Inferior parietal cortex (tissue), 1 donor: ENCODE data around the gene HNRNPC.

Experiments used
- DNase-seq: peaks from one replicate; pipeline ENCODE4 v3.0.0-alpha.2; 2016; ENCODE audit errors: extremely low spot score

The HNRNPC gene

DNA sequence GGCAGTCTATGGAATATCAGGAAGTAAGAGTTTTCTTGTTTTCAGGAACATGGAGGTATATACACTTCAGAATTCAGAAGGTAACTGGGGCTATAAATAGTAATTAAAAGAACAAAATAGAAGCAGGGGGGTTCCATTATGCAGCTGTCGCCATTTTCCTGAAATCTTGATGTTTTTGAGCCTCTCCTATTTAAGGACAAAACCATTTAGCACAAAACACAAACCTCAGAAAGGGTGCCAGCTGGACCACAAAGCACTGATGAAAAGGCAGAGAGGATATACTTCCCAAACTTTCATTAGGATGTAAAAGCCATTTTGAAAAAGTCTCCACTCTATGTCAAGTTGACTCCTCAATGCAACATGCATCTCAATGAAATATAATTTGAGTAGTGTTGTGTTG lies 59.2 kb downstream of the HNRNPC start:
- no peak for DNase-seq

DNA sequence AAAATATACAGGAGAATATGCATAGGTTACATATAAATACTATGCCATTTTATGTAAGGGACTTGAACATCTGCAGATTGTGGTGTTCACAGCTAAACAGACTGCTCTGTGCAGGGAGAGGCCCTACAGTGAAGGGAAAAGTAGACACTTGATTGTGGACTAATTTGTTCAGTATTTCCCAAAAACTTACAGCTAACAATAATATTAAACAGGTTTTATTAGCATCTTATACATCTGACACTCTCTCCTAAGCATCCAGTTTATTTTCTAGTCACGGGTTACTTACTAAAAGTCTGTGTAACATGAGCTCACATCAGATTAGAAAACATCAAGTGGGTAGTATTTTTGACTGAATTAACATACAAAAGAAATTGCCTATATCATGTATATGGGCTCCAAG lies 60.1 kb downstream of the HNRNPC start:
- DNase-seq, result no peak

DNA sequence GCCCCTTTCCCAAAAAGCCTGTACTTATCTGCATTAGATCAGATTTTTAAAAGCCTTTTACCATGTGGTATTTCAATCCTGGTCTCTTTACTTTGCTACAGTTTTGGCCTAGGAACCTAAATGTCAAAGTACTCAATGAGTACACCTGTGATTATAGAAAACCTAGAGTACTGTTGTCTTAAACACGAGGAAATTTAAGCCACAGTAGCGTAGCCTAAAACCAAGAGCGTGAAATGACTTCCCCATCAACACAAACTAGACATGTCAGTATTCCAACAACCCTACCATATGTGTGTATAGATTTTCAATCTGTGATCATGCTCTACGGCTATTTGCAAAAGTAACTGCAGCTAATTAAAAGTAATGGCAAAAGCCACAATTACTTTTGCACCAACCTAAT lies 60.7 kb downstream of the HNRNPC start:
- DNase-seq, result no peak

DNA sequence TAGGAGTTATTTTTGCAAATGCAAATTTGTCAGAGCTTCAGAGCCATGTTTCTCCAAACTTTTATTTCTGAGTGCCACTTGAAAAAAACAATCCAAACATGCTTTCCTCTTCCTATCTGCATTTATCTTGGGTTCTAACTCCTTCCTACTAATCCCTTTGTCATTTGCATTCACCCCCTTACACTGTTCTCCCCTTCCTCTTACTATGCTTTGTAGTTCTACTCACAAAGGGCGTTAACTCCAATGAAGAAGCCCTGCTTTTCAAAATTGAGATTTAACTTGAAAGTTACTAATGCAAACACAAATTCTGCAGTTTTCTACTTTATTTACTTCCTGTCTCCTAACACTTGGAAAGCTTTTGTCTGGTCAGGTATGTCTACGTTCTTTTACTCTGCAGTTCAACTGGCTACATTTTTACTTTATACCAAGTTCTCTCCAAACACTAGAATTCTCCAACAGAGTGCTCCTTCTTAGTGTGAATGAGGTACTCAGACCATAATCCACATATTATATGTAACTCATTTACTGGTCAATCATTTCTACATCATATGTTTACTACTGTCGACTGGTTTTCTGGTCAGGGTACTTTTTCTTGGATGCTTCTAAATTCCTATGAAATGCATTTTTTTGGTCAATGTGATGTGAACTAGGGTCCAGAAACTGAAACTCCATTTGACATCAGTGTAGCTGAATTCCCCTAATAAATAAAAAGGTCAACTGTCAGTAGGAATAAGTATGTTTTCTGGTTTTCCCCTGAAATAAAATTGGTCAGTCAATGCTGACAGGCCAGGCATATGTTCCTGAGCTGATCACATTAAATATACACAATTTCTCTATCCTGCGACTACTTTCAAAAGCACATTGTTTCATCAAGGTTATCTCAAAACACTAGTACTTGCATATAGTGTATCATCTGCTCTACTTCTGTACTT lies 62.2 kb downstream of the HNRNPC start:
- no peak for DNase-seq

DNA sequence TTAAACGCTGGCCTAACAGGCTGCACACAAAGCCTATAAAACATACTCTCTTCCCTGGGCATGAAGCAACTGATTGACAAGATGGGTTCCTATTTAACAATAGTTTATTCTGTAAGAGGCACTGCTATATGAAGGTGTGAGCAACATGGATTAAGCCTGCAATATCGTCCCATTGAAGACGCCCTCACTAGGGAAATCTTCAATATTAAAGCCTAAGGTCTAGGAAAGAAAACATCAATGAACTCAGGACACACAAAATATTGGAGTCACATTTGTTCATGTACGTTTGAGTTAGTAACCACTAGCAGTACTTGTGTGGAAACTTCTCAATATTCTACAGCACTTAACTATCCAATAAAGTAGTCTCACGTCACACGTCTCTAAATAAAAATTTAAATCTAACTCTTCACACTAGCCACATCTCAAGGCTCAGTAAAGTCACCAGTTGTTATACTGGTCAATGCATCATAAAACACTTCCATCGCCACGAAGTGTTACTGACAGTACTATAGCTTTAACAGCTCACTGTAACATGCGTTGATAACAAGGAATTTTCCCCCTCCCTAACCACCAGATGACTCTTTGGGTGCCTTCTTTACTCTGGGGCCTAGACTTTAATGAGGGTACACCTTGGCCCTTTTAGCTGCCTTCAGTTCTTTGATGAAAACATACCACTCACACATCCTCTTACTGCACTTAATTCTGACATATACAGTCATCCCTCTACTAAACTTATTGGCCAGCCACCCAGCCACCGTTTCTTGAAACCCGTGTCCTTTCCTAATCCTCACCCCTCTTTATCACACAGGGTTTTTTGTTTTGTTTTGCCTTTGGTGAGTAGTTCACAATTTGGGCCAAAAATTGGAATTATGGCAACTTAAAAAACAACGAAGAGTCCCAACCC lies 63.3 kb downstream of the HNRNPC start:
- no peak for DNase-seq

DNA sequence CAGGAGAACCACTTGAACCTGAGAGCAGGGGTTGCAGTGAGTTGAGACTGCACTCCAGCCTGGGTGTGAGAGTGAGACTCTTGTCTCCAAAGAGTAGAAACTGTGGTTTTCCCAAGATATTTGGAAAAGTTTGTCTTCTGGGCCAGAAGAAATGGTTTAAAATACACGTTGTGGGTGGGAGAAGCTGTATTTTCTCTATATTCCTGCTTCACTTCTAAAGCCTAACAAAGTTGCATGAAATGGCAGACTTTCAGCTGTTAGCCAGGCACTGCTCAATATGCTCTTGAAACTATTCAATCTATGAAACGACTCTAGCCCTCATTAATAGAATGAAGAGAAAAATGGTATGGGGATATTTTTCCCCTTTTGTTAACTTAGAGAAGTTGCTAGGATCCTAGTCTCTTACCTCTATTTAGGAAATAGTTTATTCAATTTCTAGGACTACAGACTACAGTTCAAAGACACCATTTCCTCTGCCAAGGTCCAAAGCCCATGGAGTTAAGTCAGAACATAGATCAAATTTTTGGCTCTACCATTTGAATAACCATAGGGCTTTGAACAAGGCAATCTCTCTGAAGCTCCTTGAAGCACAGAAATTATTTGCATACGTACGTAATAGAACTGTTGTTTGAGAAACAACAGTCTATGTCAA lies 64.1 kb downstream of the HNRNPC start:
- no peak for DNase-seq

DNA sequence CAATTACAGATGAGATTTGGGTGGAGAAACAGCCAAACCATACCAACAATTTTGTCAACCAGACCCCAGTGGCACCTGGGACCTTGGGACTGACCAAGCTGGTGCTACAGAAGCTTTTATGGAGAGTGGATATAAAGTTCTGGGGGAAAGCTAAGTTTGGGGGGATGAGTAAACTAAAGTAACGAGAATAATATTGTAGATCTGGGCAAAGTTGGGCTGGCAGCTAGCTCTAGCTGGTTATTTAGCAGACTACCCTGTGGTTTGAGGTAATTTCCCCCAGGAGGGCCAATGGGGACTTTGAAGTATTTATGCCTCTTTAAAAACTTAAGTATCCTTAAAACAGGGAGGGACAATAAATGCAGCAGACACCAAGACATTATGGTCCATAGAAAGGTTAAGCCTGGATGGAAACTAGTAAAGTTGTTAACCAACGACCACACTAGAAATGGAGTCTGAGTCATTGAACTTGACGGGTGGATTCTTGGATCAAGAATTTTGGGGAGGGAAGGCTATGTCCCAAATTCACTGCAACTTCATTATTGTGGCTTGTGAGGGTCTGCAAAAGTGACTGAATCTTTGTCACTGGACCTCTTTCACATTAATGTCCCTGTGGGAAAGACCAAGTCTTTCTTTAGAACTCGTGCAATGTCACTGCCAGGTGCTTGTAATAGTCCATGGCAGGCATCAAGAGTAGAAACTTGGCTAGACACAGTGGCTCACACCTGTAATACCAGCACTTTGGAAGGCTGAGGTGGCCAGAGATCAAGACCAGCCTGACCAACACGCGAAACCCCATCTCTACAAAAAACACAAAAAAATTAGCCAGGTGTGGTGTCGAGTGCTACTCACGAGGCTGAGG lies 64.8 kb downstream of the HNRNPC start:
- DNase-seq, result no peak

DNA sequence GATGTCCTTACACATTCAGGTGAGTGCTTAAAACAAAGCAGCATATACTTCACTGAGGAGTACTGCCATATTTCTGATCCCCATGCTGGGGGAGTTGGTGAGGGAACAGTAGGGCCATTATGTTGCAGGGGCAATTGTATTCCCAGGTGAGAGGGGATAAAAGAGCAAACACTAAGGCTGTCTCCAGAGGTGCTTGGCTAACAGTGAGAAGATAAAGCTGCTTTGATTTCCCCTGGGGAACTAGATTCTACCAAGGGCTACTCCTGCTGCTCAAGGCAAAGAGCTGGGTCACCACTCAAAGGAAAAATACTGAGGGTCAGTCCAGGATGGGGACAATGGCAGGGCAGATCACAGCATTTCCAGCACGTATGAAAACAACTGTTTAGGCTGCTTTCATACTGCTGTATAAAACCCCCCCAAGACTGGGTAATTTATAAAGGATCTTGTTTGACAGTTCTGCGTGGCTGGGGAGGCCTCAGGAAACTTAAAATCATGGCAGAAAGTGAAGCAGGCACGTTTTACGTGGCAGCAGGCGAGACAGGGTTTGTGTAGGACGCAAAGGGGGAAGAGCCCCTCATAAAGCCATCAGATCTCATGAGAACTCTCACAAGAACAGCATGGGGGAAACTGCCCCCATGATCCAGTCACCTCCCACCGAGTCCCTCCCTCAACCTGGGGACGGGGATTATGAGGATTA lies 65.6 kb downstream of the HNRNPC start:
- DNase-seq, result no peak

DNA sequence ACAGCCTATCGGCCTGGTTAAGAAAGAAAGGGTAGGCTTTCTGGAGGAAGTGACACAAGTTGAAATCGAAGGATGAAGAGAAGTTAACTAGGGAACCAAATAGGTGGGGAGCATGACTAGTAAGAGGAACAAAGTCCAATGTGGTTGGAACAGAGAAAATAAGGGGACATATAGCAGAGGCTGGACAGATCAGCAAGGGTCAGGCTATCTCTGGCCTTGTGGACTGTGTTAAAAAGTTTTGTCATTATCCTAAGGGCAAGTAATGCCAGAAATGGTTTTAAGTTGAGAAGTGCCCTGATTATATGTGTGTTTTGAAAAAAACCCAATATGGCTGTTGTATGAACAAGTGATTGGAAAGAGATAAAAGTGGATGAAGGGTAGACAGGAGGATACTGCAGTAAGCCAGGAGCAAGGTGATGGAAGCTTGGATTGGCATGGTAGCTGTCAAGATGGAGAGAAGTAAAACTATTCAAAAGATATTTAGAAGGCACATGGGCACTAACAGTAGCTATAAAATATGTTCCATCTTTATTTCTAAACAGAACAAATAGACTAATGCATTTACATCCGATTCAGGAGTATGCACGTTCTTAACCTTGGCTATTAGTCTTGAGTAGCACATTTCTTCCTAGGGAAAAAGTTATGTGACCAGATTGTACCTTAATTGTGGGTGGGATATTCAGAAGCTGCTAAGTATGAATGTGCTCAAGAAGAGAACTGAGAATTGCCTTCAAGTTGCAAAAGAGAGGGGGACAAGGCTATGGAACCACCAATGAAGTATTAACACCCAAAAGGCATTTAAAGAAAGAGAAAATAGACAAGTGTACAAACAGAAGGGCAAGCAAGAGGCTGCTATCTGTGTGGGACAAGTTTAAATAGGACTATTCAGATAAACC lies 66.5 kb downstream of the HNRNPC start:
- DNase-seq, result no peak

DNA sequence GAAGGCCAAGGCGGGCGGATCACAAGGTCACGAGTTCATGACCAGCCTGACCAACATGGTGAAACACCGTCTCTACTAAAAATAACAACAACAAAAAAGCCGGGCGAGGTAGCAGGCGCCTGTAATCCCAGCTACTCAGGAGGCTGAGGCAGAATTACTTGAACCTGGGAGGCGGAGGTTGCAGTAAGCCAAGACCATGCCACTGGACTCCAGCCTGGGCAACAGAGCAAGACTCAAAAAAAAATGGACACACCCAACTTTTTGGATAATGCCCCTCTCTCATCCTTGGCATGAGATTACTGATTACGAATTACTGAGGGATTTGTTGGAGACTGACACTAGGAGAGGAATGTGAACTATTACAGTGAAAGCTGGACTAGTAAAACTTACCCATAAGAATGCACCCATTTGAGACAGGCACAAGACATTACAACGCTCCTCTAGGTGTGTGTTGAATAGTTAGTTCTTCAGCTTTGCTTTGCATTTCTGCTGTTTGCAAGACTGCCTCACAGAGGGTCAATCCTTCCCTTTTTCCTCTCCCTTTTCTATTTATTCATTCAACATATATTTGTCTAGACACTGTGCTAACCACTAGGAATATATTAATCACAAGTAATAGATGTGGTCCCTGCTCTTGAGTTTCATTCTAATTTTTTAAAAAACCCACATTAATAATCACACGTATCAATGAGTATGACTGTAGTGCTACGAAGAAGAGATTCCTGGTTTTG lies 67.3 kb downstream of the HNRNPC start:
- DNase-seq, result no peak

DNA sequence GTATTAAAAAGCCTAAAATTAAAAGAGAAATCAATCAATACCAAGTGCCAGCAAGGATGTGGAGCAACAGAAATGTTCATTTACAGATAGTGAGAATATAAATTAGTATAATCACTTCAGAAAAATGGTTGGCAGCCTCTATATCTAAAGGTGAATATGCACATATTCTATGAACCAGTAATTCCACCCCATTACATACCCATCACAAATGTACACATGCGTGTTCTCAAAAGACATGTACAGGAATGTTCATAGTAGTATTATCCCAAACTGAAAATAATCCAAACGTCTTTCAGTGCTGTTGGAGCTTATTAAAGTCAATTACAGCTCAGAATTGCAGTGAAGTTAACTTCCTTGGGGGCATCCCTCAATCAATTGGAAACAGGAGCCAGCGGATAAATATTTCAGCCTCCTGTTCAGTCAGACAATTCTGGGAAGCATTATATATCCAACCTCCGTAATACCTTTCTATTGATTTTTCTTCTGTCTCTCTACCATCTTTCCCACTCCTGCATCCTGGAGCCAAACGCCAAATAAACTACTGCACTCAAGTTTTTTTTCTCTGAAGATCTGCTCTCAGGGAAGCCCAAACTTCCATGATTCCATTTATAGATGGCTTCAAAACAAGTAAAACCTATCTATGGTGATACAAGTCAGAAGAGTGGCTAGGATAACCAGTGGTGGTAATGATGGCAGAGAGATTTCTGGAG lies 68.3 kb downstream of the HNRNPC start:
- DNase-seq, result no peak

DNA sequence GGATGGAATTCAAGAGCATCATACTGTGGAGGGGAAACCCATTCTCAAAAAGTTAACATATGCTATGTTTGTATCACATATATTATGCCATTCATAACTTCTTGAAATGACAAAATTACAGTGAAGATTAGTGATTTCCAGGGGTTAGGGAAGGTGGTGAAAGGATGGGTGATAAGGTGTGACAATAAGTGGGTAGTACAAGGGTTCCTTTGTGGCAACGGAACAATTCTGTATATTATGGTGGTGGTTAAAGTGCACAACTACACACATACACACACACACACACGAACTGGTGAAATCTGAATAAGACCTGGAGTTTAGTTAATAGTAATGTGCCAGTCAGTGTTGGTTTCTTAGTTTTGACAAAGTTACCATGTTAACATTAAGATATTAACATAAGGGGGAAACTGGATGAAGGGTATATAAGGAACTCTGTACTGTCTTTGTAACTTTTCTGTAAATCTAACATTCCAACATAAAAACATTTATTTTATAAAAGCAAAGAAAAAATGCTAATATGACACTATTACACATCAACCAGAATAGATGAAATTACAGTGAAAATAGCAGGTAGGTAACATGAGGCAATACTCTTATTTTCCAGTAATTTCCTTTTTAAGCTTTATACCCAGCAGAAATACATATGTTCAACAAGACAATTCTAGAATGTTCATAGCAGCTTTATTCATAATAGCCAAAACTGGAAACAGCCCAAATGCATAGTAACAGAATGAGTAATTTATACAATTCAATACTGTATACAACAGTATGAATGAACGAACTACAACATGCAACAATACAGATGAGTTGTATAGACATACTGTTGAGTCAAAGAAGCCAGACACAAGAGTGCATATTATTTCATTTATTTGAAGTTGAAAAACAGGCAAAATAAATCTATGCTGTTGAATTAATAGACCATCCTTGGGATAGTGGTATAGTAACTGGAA lies 69.4 kb downstream of the HNRNPC start:
- no peak for DNase-seq

DNA sequence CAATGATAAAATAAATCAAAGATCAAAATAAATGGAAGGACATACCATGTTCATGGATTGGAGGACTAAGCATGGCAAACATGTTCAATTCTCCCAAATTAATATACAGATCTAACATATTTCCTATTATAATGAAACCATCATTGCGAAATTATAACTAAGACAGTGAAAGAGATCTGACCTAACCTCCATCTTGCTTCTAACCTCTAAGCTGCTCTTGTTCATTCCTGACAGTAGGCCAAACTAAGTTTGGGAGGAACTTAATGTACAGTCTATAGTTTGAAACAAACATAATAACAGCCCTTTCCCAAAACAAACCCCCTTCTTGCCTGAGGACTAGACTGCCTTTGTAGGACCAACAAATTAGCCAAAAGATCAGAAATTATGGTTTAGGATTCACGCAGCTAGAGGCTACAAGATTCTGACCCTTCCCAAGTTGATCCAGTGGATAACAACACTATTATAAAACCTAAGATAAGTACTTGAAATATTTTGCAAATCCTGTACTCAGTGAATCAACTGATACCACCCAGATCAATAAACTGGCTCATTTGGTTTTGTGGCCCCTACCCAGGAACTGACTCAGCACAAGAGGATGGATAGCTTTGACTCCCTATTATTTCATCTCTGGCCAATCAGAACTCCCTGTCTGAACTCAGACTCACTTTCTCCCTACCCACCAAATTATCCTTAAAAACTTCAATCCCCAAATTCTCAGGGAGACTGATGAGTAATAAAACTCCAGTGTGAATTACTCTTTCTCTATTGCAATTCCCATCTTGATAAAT lies 71.6 kb downstream of the HNRNPC start:
- DNase-seq, result no peak

DNA sequence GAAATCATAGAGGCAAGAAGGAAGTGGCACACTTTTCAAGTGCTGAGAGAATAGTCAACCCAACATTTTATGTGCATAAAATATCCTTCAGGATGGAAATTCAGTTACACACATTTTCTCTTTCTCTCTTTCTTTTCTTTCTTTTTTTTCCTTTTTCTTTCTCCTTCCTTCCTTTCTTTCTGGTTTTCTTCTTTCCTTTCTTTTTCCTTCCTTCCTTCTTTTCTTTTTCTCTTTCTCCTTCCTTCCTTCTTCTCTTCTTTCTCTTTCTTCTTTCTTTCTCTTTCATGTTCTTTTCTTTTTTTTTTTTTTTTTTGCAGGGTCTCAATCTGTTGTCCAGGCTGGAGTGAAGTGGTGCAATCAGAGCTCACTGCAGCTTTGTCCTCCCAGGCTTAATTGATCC lies 74.6 kb downstream of the HNRNPC start:
- DNase-seq, result no peak

DNA sequence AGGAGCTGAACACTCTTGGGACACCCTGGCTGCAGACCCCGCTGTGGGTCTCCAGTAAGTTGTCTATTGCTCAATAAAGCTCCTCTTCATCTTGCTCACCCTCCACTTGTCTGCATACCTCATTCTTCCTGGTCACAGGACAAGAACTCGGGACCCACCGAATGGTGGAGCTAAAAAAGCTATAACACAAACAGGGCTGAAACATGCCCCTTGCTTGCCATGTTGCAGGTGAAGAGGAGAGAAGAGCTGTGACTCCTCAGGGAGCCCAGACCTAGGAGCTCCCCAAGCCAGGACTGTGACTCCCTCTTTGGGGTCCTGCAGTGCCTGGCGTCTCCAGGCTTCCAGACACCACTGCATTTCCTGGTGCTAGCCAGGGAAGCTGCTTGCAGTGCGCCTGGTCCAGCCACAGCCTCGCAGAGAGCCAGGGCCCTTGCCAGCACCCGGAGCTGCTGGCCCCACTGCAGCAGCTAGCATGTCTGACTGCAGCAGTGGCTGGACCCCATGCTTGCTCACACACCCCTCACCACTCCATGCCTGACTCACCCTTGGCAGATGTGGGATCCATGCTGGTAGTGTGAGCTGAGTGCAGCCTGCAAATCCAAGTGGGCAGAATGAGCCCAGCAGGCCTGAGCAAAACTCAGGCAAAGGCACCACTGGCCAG lies 76.2 kb downstream of the HNRNPC start:
- DNase-seq, result no peak

DNA sequence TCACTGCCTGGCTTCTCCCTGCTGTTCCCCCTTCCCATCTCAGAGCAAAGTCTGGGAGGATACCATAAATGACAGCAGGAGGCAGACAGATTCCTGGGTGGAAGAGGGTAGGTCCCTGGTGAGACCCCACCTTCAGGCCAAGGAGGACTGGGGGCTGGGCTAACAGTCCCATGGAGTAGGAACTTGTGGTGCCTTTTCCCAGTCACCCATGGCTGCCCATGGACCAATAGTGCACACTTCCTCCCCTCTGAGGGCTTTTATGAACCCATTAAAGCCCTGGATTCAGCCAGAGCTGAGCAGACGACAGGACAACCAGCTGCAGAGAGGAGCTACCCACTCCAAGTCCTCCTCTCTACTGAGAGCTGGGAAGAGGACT lies 76.8 kb downstream of the HNRNPC start:
- no peak for DNase-seq
